MM.1S (cell line): ENCODE data around the gene SH3PXD2A.
A peak's percentile ranks its signal among the peaks of the same experiment; 100 is the strongest.

ENCODE experiments used
- DNase-seq: peaks from one replicate; pipeline ENCODE4 v3.0.0-alpha.2; 2015
- H2AFZ ChIP-seq: fragments of 300-600 bp; sonication (generic); 2 replicates; pipeline ENCODE4 v1.6.0; 2016; ENCODE audit warnings: antibody characterized with exemption, low read length
- H3F3A ChIP-seq: fragments of 300-600 bp; sonication (generic); 2 replicates; pipeline ENCODE4 v1.6.1; 2016; ENCODE audit warnings: mild to moderate bottlenecking, antibody characterized with exemption, low read length, moderate library complexity, mixed read lengths; ENCODE audit not compliant: insufficient read depth
- H3K27ac ChIP-seq: fragments of 300-600 bp; sonication (generic); 2 replicates; pipeline ENCODE4 v1.5.1; 2016; ENCODE audit warnings: mild to moderate bottlenecking, low read length
- H3K27me3 ChIP-seq: fragments of 300-600 bp; sonication (generic); replicated peaks from 2 replicates; pipeline ENCODE4 v1.6.0; 2016; ENCODE audit warnings: low read length; ENCODE audit not compliant: insufficient read depth
- H3K36me3 ChIP-seq: fragments of 300-600 bp; sonication (generic); replicated peaks from 2 replicates; pipeline ENCODE4 v1.6.1; 2016; ENCODE audit warnings: mild to moderate bottlenecking, low read length, mixed read lengths; ENCODE audit not compliant: insufficient read depth
- H3K4me1 ChIP-seq: fragments of 300-600 bp; sonication (generic); 2 replicates; pipeline ENCODE4 v1.6.1; 2016; ENCODE audit warnings: low read length, mixed read lengths
- H3K4me2 ChIP-seq: fragments of 300-600 bp; sonication (generic); 2 replicates; pipeline ENCODE4 v1.6.0; 2016; ENCODE audit warnings: low read depth, low read length
- H3K4me3 ChIP-seq: fragments of 300-600 bp; sonication (generic); 2 replicates; pipeline ENCODE4 v1.5.1; 2016; ENCODE audit warnings: low read length, mixed read lengths
- H3K79me2 ChIP-seq: fragments of 300-600 bp; sonication (generic); 2 replicates; pipeline ENCODE4 v1.6.1; 2016; ENCODE audit warnings: mixed run types, low read length, mixed read lengths
- H3K9ac ChIP-seq: fragments of 300-600 bp; sonication (generic); 2 replicates; pipeline ENCODE4 v1.6.1; 2016; ENCODE audit warnings: low read length, mixed read lengths
- H3K9me2 ChIP-seq: fragments of 300-600 bp; sonication (generic); replicated peaks from 2 replicates; pipeline ENCODE4 v1.6.1; 2016; ENCODE audit warnings: mild to moderate bottlenecking, low read length, mixed read lengths; ENCODE audit not compliant: insufficient read depth
- H3K9me3 ChIP-seq: fragments of 300-600 bp; sonication (generic); replicated peaks from 2 replicates; pipeline ENCODE4 v1.6.1; 2016; ENCODE audit warnings: mild to moderate bottlenecking, low read length, mixed read lengths; ENCODE audit not compliant: insufficient read depth
- H4K20me1 ChIP-seq: fragments of 300-600 bp; sonication (generic); 2 replicates; pipeline ENCODE4 v1.6.1; 2016; ENCODE audit warnings: mild to moderate bottlenecking, low read length, moderate library complexity, mixed read lengths; ENCODE audit not compliant: insufficient read depth
- EZH2 ChIP-seq: fragments of 300-600 bp; sonication (generic); optimal IDR thresholded peaks from 2 replicates; pipeline ENCODE3; 2017; ENCODE audit warnings: low read depth, mild to moderate bottlenecking, antibody characterized with exemption, low read length, mixed read lengths
- EZH2phosphoT487 ChIP-seq: fragments of 300-600 bp; sonication (generic); IDR thresholded peaks from 2 replicates; pipeline ENCODE4 v1.6.1; 2018; ENCODE audit warnings: antibody characterized with exemption, low read length
- TF ChIP-seq, protein P1 (sequence below): fragments of 300-600 bp; sonication (generic); IDR thresholded peaks from 2 replicates; pipeline ENCODE4 v1.5.1; 2016; ENCODE audit warnings: antibody characterized with exemption, low read length, mixed read lengths

The SH3PXD2A gene

DNA sequence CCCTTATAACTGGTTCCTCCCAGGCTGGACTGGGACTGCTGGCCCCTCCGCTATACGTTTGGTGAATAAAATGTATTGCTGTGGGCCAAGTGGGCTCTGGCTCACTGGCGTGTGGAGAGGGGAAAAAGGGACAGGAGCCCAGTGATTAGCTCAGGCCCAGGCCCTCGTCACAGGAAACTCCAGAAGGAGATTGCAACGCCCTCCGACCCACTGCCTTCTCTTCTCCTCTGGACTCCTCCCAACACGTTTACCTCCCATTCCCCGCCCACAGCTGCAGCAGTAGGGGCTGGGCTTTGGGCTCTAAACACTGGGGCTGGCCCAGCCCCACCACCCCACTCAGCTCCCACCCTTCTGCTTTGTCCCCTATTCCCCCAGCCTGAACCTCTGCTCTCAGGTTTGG is 188.0 kb downstream of the SH3PXD2A start:
- Histone ChIP-seq H3F3A (no peaks in the 10 kb centered on the region), H3K4me2 (no peak overlapping the region), H4K20me1 (no peaks in the 10 kb centered on the region), H2AFZ (no peak overlapping the region), H3K9me3 (no peaks in the 10 kb centered on the region), H3K9me2 (no peaks in the 10 kb centered on the region), H3K4me3 (no peak overlapping the region), H3K27me3 (no peaks in the 10 kb centered on the region), H3K79me2 (no peaks in the 10 kb centered on the region), H3K27ac (no peak overlapping the region), H3K36me3 (no peaks in the 10 kb centered on the region), H3K4me1 (no peaks in the 10 kb centered on the region), H3K9ac (no peak overlapping the region)
- no peak for DNase-seq
- TF ChIP-seq, protein P1, sequence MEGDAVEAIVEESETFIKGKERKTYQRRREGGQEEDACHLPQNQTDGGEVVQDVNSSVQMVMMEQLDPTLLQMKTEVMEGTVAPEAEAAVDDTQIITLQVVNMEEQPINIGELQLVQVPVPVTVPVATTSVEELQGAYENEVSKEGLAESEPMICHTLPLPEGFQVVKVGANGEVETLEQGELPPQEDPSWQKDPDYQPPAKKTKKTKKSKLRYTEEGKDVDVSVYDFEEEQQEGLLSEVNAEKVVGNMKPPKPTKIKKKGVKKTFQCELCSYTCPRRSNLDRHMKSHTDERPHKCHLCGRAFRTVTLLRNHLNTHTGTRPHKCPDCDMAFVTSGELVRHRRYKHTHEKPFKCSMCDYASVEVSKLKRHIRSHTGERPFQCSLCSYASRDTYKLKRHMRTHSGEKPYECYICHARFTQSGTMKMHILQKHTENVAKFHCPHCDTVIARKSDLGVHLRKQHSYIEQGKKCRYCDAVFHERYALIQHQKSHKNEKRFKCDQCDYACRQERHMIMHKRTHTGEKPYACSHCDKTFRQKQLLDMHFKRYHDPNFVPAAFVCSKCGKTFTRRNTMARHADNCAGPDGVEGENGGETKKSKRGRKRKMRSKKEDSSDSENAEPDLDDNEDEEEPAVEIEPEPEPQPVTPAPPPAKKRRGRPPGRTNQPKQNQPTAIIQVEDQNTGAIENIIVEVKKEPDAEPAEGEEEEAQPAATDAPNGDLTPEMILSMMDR: no peak
- TF ChIP-seq EZH2 (no peak), EZH2phosphoT487 (no peak)

DNA sequence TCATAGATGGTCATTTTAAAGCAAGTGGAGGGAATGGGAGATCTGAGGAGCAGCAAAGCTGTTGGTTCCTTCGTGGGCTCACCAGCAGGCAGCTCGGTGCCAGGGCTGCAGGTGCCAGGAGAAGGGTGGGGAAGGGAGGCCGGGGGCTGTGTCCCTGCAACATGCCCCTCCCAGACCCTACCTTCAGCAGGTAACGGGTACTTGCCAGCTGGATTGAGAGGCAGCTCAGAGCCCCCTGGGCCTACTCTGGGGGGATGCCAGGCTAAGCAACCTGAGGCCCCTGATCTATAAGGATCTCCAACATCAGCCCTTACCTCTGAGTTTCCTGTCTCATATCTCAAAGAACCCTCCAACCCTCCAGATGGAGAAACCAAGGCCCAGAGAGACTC is 188.6 kb downstream of the SH3PXD2A start:
- Histone ChIP-seq H3K9ac (no peak overlapping the region), H3K4me1 (no peaks in the 10 kb centered on the region), H3K9me2 (no peaks in the 10 kb centered on the region), H3K27ac (no peak overlapping the region), H3K4me2 (no peak overlapping the region), H3K9me3 (no peaks in the 10 kb centered on the region), H3K27me3 (no peaks in the 10 kb centered on the region), H3F3A (no peaks in the 10 kb centered on the region), H3K4me3 (no peak overlapping the region), H3K79me2 (no peaks in the 10 kb centered on the region), H4K20me1 (no peaks in the 10 kb centered on the region), H3K36me3 (no peaks in the 10 kb centered on the region), H2AFZ (no peak overlapping the region)
- TF ChIP-seq EZH2phosphoT487 (no peak), EZH2 (no peak)
- TF ChIP-seq, protein P1: no peak
- DNase-seq: no peak

DNA sequence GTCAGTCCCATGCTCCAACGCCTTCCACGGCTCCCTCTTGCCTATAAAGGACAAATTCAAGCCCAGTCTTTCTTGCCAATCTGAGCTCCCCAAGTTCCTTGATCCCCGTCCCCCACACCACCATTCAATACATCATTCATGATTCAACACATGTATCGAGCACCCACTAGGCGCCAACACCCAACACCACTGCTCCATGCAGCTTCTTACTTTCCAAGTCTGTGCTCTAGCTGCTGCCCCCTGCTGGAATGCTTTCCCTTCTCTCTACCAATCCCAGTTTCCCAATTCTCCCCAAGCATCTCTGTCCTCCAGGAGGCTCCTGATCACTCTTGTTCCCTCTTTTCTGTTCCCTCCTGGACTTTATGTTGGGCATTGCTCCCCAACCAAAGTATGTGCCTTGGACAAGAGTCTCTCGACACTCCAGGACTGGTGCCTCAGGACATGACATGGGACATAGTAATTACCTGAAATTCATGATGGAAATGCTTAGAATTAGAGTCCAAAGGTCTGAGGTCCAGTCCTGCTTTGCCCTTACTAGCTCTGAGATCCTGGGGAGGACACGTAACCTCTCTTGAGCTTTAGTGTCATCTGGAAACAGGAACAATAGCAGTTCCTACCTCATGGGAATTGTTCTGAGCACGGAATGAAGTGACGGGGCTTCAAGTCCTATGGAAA is 189.2 kb downstream of the SH3PXD2A start:
- H3K9me3 ChIP-seq: no peaks in the 10 kb centered on the region
- no peak overlapping the region for H3K4me2 ChIP-seq
- H3K9me2 ChIP-seq: no peaks in the 10 kb centered on the region
- TF ChIP-seq EZH2 (no peak), EZH2phosphoT487 (no peak)
- TF ChIP-seq, protein P1: peak; percentile 34
- no peaks in the 10 kb centered on the region for H4K20me1 ChIP-seq
- no peak overlapping the region for H3K4me3 ChIP-seq
- no peaks in the 10 kb centered on the region for H3F3A ChIP-seq
- H3K79me2 ChIP-seq: no peaks in the 10 kb centered on the region
- no peaks in the 10 kb centered on the region for H3K4me1 ChIP-seq
- no peaks in the 10 kb centered on the region for H3K36me3 ChIP-seq
- no peak overlapping the region for H2AFZ ChIP-seq
- H3K9ac ChIP-seq: no peak overlapping the region
- no peaks in the 10 kb centered on the region for H3K27me3 ChIP-seq
- H3K27ac ChIP-seq: no peak overlapping the region
- no peak for DNase-seq
